ENCODE data around the gene MALT1.

Gene MALT1

GRCh38 chr18:58671111-58671631 lies at the start of gene MALT1:
Gene MALT1 (plus strand): TSS chr18:58671465. CDS start chr18:58671644, 179 bp downstream.
- DNase-seq (ENCODE audit: low spot score) = peak; percentile 97
- no peak for TF ChIP-seq CTCF (IDR thresholded peaks at IDR 0.05; ENCODE audit: extremely low read depth, missing control alignments)

- no peak for TF ChIP-seq CTCF (IDR thresholded peaks at IDR 0.05; ENCODE audit: extremely low read depth, missing control alignments)
- DNase-seq (ENCODE audit: low spot score) = no peak
These were observed 47.3 kb upstream of the MALT1 start for GRCh38 chr18:58624011-58624410.

GRCh38 chr18:58625839-58626238 lies 45.4 kb upstream of the MALT1 start:
- TF ChIP-seq CTCF (IDR thresholded peaks at IDR 0.05; ENCODE audit: extremely low read depth, missing control alignments) = no peak
- DNase-seq (ENCODE audit: low spot score) = no peak

GRCh38 chr18:58630071-58630470 lies 41.2 kb upstream of the MALT1 start:
- TF ChIP-seq CTCF (IDR thresholded peaks at IDR 0.05; ENCODE audit: extremely low read depth, missing control alignments) = no peak
- no peak for DNase-seq (ENCODE audit: low spot score)

GRCh38 chr18:58631301-58631700 lies 40.0 kb upstream of the MALT1 start:
- no peak for TF ChIP-seq CTCF (IDR thresholded peaks at IDR 0.05; ENCODE audit: extremely low read depth, missing control alignments)
- no peak for DNase-seq (ENCODE audit: low spot score)

- no peak for TF ChIP-seq CTCF (IDR thresholded peaks at IDR 0.05; ENCODE audit: extremely low read depth, missing control alignments)
- no peak for DNase-seq (ENCODE audit: low spot score)
These were observed 38.7 kb upstream of the MALT1 start for GRCh38 chr18:58632552-58632951.

GRCh38 chr18:58633874-58634273 lies 37.4 kb upstream of the MALT1 start:
- no peak for DNase-seq (ENCODE audit: low spot score)
- no peak for TF ChIP-seq CTCF (IDR thresholded peaks at IDR 0.05; ENCODE audit: extremely low read depth, missing control alignments)
